Fibroblast of skin of right biceps (primary cell): ENCODE results near the gene P2RX7.
"Not testable (repeated sequence)": the region's sequence is repeated elsewhere in the genome, so short reads cannot be mapped to it uniquely, and the experiment has no call there.

Experiments used
- DNase-seq: peaks from one replicate; pipeline ENCODE4 v3.0.0-alpha.2; 2013

P2RX7 gene

GRCh38 chr12:121176826-121177529 is 44.3 kb downstream of the P2RX7 start:
- DNase-seq: no peak

GRCh38 chr12:121181181-121181580 is 48.5 kb downstream of the P2RX7 start:
- no peak for DNase-seq

- no peak for DNase-seq
Observed at GRCh38 chr12:121182222-121182893, 49.7 kb downstream of the P2RX7 start.

- DNase-seq: no peak
Observed at GRCh38 chr12:121184425-121184824, 51.7 kb downstream of the P2RX7 start.

- DNase-seq: no peak
Observed at GRCh38 chr12:121184984-121185889, 52.6 kb downstream of the P2RX7 start.

- DNase-seq: no peak
Observed at GRCh38 chr12:121186826-121187225, 54.1 kb downstream of the P2RX7 start.

GRCh38 chr12:121187501-121187900 is 54.8 kb downstream of the P2RX7 start:
- DNase-seq: no peak

- no peak for DNase-seq
Observed at GRCh38 chr12:121188227-121188626, 55.6 kb downstream of the P2RX7 start.

- no peak for DNase-seq
Observed at GRCh38 chr12:121189131-121189530, 56.5 kb downstream of the P2RX7 start.

- no peak for DNase-seq
Observed at GRCh38 chr12:121189619-121190155, 57.0 kb downstream of the P2RX7 start.

- peak; percentile 98 for DNase-seq
Observed at GRCh38 chr12:121190523-121191031, 57.9 kb downstream of the P2RX7 start.

GRCh38 chr12:121191151-121191550 is 58.5 kb downstream of the P2RX7 start:
- DNase-seq: no peak

- no peak for DNase-seq
Observed at GRCh38 chr12:121196902-121197301, 64.2 kb downstream of the P2RX7 start.

GRCh38 chr12:121198949-121199348 is 66.3 kb downstream of the P2RX7 start:
- DNase-seq: no peak

- DNase-seq: not testable (repeated sequence)
Observed at GRCh38 chr12:121201140-121201539, 68.5 kb downstream of the P2RX7 start.

GRCh38 chr12:121202407-121203355 is 70.0 kb downstream of the P2RX7 start:
- DNase-seq: no peak

GRCh38 chr12:121203482-121203881 is 70.8 kb downstream of the P2RX7 start:
- no peak for DNase-seq

GRCh38 chr12:121205491-121205890 is 72.8 kb downstream of the P2RX7 start:
- DNase-seq: no peak

GRCh38 chr12:121208571-121208970 is 75.9 kb downstream of the P2RX7 start:
- not testable (repeated sequence) for DNase-seq

- no peak for DNase-seq
Observed at GRCh38 chr12:121209221-121209620, 76.5 kb downstream of the P2RX7 start.
